ENCODE measurements around the gene DSTN.

Gene DSTN

GRCh38 chr20:17643531-17644188 is 73.8 kb downstream of the DSTN start:
- H3K27ac ChIP-seq, result no peak overlapping the region
- H3K36me3 ChIP-seq, result peaks cover 40% of the 10 kb centered on the region
- no peak overlapping the region for H3K4me3 ChIP-seq (ENCODE audit: low read depth in 1 of 2, low read length in 1 of 2)
- no peaks in the 10 kb centered on the region for H3K27me3 ChIP-seq
- peaks cover 10 to 12% of the 10 kb centered on the region in 2 experiments for H3K4me1 ChIP-seq (ENCODE audit: control insufficient read depth in 1 of 2, insufficient read depth in 1 of 2, low read depth in 1 of 2, low read length in 1 of 2)
- TF ChIP-seq CTCF (IDR thresholded peaks at IDR 0.05), result no peak
- no peaks in the 10 kb centered on the region for H3K9me3 ChIP-seq

DNA sequence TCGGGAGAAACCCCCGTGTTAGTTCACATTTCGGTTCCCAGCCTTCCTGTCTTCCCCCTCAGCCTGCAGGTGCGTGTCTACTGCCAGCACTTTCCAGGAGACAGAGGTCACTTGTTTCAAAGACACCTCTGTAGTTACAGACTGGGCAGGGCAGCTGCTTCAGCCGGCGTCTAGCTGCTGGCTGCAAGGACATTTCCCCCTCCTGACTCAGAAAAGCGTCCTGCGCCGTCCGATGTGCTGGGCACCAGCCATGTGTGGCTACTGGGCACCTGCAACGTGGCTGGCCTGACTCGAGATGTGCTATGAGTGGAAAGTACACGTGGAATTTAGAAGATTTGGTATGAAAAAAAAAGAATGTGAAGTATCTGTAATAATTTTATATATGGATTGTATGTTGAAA is 74.6 kb downstream of the DSTN start:
- peaks cover 32% of the 10 kb centered on the region for H3K36me3 ChIP-seq
- H3K4me3 ChIP-seq (ENCODE audit: low read depth in 1 of 2, low read length in 1 of 2), result no peak overlapping the region
- H3K27ac ChIP-seq, result no peak overlapping the region
- H3K9me3 ChIP-seq, result no peaks in the 10 kb centered on the region
- no peaks in the 10 kb centered on the region for H3K27me3 ChIP-seq
- H3K4me1 ChIP-seq (ENCODE audit: control insufficient read depth in 1 of 2, insufficient read depth in 1 of 2, low read depth in 1 of 2, low read length in 1 of 2), result peaks cover 12 to 20% of the 10 kb centered on the region in 2 experiments
- TF ChIP-seq CTCF (IDR thresholded peaks at IDR 0.05), result no peak

GRCh38 chr20:17645010-17645409 is 75.1 kb downstream of the DSTN start:
- TF ChIP-seq CTCF (IDR thresholded peaks at IDR 0.05), result no peak
- H3K36me3 ChIP-seq, result peaks cover 29% of the 10 kb centered on the region
- H3K27ac ChIP-seq, result no peak overlapping the region
- H3K4me3 ChIP-seq (ENCODE audit: low read depth in 1 of 2, low read length in 1 of 2), result no peak overlapping the region
- H3K4me1 ChIP-seq (ENCODE audit: control insufficient read depth in 1 of 2, insufficient read depth in 1 of 2, low read depth in 1 of 2, low read length in 1 of 2), result peaks cover 17 to 25% of the 10 kb centered on the region in 2 experiments
- H3K27me3 ChIP-seq, result no peaks in the 10 kb centered on the region
- no peaks in the 10 kb centered on the region for H3K9me3 ChIP-seq

- Histone ChIP-seq H3K27me3 (no peaks in the 10 kb centered on the region), H3K4me3 (ENCODE audit: low read depth in 1 of 2, low read length in 1 of 2) (no peak overlapping the region), H3K4me1 (ENCODE audit: control insufficient read depth in 1 of 2, insufficient read depth in 1 of 2, low read depth in 1 of 2, low read length in 1 of 2) (peaks cover 24 to 32% of the 10 kb centered on the region in 2 experiments), H3K27ac (no peak overlapping the region), H3K36me3 (peaks cover 22% of the 10 kb centered on the region), H3K9me3 (no peaks in the 10 kb centered on the region)
- TF ChIP-seq CTCF (IDR thresholded peaks at IDR 0.05), result no peak
Measured at GRCh38 chr20:17645546-17646208, 75.8 kb downstream of the DSTN start.

GRCh38 chr20:17646209-17646960 is 76.5 kb downstream of the DSTN start:
- Histone ChIP-seq H3K9me3 (no peaks in the 10 kb centered on the region), H3K4me1 (ENCODE audit: control insufficient read depth in 1 of 2, insufficient read depth in 1 of 2, low read depth in 1 of 2, low read length in 1 of 2) (peaks cover 31 to 39% of the 10 kb centered on the region in 2 experiments), H3K4me3 (ENCODE audit: low read depth in 1 of 2, low read length in 1 of 2) (no peak overlapping the region), H3K27ac (no peak overlapping the region), H3K27me3 (no peaks in the 10 kb centered on the region), H3K36me3 (peaks cover 17% of the 10 kb centered on the region)
- TF ChIP-seq CTCF (IDR thresholded peaks at IDR 0.05), result no peak
